NCI-H1694 treated with DMSO at 0.1 percent for 48 hours (cell line): ENCODE measurements around the gene SEPTIN2.
"Not testable (repeated sequence)": the region's sequence is repeated elsewhere in the genome, so short reads cannot be mapped to it uniquely, and the experiment has no call there.

Experiments used
- DNase-seq: peaks from one replicate; lab custom pipeline; 2025; lab: John Stamatoyannopoulos, UW

The SEPTIN2 gene

GRCh38 chr2:241314226-241315092, 1.3 kb upstream of the SEPTIN2 start:
- peak; percentile 25 for DNase-seq

GRCh38 chr2:241315093-241315878, 439 bp upstream of the SEPTIN2 start, which contains the start of gene HDLBP:
TSS of gene HDLBP (minus strand) at chr2:241315672. CDS start at chr2:241266869, 48,803 bp downstream.
- peak; percentile 94 for DNase-seq

GRCh38 chr2:241316825-241317224, 1.1 kb downstream of the SEPTIN2 start:
- DNase-seq, result no peak

GRCh38 chr2:241317391-241317790, 1.7 kb downstream of the SEPTIN2 start:
- no peak for DNase-seq

GRCh38 chr2:241318830-241319229, 3.1 kb downstream of the SEPTIN2 start:
- not testable (repeated sequence) for DNase-seq

- no peak for DNase-seq
Measured at GRCh38 chr2:241320394-241320793, 4.7 kb downstream of the SEPTIN2 start.

- DNase-seq, result no peak
Measured at GRCh38 chr2:241321033-241321432, 5.3 kb downstream of the SEPTIN2 start.

- no peak for DNase-seq
Measured at GRCh38 chr2:241321886-241322285, 6.2 kb downstream of the SEPTIN2 start.

- no peak for DNase-seq
Measured at GRCh38 chr2:241323778-241324177, 8.1 kb downstream of the SEPTIN2 start.

GRCh38 chr2:241324775-241325174, 9.1 kb downstream of the SEPTIN2 start:
- no peak for DNase-seq

GRCh38 chr2:241325257-241325656, 9.5 kb downstream of the SEPTIN2 start:
- no peak for DNase-seq

- no peak for DNase-seq
Measured at GRCh38 chr2:241329669-241330615, 14.2 kb downstream of the SEPTIN2 start.

GRCh38 chr2:241330616-241330981, 14.9 kb downstream of the SEPTIN2 start:
- no peak for DNase-seq

GRCh38 chr2:241334813-241335212, 19.1 kb downstream of the SEPTIN2 start:
- DNase-seq, result no peak

- DNase-seq, result no peak
Measured at GRCh38 chr2:241339839-241340630, 24.3 kb downstream of the SEPTIN2 start.

- DNase-seq, result no peak
Measured at GRCh38 chr2:241340631-241341163, 25.0 kb downstream of the SEPTIN2 start.

GRCh38 chr2:241344925-241345651, 29.4 kb downstream of the SEPTIN2 start:
- no peak for DNase-seq

GRCh38 chr2:241349941-241350340, 34.2 kb downstream of the SEPTIN2 start:
- no peak for DNase-seq

- no peak for DNase-seq
Measured at GRCh38 chr2:241350530-241350877, 34.8 kb downstream of the SEPTIN2 start.
